Left ventricle myocardium superior (tissue), 1 donor: ENCODE measurements around the gene LHX1. TPM values are rescaled to one million over a fixed set of nuclear protein-coding genes. Genes with fewer than 3 reads are reported as not detected.

Experiments
- ATAC-seq: fragments of 200-7000 bp; cut with Tn5 transposase; one replicate; pipeline ENCODE4 v1.9.1; 2020; ENCODE audit warnings: mild to moderate bottlenecking, moderate library complexity
- DNase-seq: peaks from one replicate; pipeline ENCODE4 v3.0.0-alpha.2; 2020
- intact Hi-C: fragments of 100-400 bp; cut with micrococcal nuclease; formaldehyde crosslinking; loops from one replicate; pipeline ENCODE4 v1.11.0; 2022
- long read RNA-seq: library from polyadenylated mRNA; unstranded; transcript quantifications from one replicate; pipeline ENCODE4 v2.0.0, GENCODE V29; 2021
- total RNA-seq: library from RNA; stranded (reverse); fragmentation: NEBNext Ultra II Directional; extraction: Animal tissue kit (Norgen Biotek cat#: 25700); gene quantifications from one replicate; pipeline ENCODE4 v1.2.1, GENCODE V29; 2021
- donor health status: DM: no; HTN: yes; CAD: no; lungs with severe emphysema.

LHX1 gene
- total RNA-seq: not detected
- long read RNA-seq: 0 reads

DNA sequence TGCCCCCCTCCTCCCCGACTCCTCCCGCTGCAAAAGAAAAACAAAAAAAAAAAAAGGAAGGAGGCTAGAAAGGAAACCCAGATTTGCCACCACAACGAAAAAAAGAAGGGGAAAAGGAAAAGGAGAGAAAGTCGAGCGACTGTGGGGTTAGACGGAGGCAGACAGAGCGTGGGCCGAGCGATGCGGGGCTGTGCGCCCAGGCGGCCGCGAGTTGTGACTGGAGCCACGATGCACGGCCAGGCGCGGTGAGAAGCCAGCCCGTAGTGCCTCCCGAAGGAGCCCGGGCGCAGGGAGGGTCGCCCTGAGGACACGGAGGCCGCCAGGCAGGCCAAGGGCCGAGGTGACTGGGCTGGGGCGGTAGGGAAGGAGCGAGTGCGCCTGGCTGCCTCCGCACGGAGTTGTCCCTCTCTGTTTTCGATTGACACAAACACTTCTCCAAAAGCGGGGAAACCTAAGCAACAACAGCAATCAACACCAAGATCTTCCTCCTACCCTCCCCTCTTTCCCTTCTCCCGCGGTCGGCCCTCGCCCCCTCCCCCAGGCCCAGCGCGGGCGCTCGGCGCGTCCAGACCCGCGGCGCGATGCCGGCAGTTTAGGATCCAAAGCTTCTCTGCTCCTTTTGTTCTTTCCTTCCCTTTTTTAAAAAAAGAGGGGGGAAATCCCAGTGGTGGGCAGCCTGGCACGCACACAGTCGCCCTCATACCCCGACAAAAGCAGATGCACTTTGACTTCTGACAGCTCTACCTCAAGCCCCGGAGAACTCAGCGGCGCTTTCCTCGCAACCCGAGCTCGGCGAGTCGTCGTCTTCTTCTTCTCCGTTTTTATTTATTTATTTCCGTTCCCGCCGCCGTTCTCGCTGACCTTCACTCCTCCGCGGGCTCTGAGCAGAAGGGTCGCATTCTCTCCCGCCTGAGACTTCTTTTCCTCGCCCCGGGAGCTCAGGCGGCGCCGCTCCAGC is at the start of gene LHX1:
Gene LHX1, plus strand, starts transcription at position 475 of the 958 bp plus-strand sequence. CDS start 723 bp downstream, outside the sequence.
- no peak for DNase-seq
- intact Hi-C loops: no loop called here
- ATAC-seq: no peak

- no peak for DNase-seq
- intact Hi-C loops: no loop called here
- ATAC-seq: no peak
Observed at GRCh38 chr17:36888236-36888951, 48.9 kb upstream of the LHX1 start.

DNA sequence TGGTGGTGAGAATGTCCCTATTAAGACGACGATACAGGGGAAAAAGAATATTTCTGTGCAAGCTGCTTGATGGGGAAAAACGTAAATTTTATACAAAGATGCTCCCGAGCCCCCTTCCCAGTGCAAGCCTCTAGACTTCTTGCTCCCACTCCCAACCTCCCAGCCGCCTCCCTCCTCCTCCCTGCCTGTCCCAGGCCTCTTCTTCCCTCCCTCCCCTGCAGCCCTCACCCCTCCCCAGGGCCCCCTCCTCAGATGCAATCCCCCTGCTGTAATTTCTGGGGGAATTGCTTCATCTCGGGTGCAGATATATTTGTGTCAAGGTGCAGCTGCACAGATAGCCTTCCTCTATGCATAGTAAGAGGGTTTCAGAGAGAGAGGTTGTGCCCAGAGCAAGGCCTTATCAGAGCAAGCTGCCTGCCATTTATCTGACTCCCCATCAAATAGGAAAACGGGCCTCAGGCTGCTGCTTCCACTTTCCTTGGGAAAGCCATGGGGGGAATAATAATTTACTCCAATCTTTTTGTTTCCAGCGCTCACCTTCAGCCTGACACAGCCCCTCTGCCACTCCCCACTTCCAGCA is 47.4 kb upstream of the LHX1 start:
- intact Hi-C loops: no loop called here
- no peak for ATAC-seq

DNA sequence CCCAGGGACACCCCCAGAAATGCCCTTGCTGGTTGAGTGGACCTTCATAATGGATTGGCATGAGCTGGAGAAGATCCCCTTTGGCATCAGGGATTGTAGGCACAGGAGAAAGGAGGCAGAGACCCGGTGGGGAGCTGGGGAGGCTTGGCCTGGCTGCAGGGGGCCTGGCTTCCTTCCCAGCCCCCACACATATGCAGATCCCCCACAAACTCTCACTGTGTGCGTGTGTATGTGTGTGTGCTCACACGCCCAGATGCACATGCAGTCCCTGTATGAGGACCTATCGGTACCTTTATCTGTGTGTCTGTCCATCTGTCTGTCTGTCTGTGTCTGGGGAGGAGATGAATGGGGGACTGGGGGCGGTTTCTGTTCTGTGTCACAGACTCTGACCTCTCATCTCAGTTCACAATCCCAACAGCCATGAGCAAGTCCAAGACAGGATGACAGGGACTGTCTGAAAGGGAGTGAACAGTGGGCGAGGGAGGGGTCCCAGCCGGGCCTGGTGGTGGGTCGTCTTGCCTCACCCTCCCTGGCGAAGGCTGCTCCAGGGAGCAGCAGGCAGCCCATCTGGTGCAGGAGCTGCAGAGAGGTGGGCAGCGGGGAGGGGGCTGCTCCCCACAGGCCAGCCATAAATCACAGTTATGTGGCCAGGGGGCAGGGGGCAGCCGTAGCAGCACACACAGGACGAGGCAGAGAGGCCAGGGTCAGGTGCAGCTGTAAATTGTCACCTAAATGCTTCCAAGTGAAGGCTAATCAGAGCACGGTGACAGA is 46.7 kb upstream of the LHX1 start:
- no peak for ATAC-seq
- no peak for DNase-seq
- intact Hi-C loops: no loop called here

More for the DNA sequence above, 47.4 kb upstream of the LHX1 start:
- no peak for DNase-seq

DNA sequence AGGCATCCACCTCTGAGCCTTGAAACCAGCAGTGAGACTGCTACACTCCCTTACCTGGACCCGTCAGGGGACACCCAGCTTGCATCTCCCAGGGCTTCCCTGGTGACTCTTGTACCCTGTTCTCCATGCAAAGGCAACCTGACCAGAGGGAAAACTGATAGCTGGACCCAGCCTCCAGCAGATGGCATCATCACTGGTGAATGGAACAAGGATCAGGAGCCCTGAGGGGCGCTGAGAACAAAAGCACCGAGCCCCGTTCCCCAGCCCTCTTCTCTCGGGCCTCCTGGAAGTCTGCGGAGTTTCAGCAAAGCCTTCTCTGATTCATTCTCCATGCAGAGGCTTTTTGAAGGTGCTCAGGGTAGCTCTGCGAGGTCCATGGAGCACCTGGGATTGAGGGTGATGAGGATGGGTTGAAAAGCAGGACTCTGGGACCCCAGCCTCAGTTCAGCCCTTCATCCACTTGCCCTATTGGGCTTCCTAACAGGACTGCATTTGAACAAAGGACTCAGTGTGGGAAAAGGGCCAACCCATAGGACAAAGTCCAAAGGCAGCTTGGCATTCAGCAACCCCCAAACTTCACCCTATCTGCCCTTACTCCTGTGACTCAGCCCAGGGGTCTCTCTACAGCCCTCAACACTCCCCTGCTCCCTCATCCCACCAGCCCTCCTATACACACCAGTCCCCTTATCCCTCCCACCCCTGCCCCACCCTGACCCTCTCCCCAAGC is 45.0 kb upstream of the LHX1 start:
- DNase-seq (no peak), ATAC-seq (no peak)
- intact Hi-C loops: no loop called here

- ATAC-seq (no peak), DNase-seq (no peak)
- intact Hi-C loops: no loop called here
Observed at GRCh38 chr17:36894177-36894576, 43.1 kb upstream of the LHX1 start.

DNA sequence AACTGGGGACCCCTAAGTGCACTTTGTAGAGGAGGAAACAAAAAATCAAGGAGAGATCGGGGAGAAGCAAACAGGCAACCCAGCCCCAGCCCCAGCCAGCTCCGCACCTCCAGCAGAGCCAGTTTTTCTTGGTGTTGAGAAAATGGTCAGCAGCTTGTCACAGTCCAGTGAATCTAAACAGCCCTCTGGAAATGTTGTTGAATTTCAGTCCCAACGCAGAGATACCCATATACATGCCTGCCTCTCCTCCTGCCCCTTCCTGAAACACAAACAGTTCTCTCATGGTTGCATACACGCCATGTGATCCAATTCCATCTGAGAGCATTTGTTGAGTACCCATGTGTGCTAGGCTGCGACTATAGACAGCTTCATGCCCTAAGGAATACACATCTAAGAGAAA is 42.4 kb upstream of the LHX1 start:
- no peak for DNase-seq
- ATAC-seq: no peak
- intact Hi-C loops: no loop called here

DNA sequence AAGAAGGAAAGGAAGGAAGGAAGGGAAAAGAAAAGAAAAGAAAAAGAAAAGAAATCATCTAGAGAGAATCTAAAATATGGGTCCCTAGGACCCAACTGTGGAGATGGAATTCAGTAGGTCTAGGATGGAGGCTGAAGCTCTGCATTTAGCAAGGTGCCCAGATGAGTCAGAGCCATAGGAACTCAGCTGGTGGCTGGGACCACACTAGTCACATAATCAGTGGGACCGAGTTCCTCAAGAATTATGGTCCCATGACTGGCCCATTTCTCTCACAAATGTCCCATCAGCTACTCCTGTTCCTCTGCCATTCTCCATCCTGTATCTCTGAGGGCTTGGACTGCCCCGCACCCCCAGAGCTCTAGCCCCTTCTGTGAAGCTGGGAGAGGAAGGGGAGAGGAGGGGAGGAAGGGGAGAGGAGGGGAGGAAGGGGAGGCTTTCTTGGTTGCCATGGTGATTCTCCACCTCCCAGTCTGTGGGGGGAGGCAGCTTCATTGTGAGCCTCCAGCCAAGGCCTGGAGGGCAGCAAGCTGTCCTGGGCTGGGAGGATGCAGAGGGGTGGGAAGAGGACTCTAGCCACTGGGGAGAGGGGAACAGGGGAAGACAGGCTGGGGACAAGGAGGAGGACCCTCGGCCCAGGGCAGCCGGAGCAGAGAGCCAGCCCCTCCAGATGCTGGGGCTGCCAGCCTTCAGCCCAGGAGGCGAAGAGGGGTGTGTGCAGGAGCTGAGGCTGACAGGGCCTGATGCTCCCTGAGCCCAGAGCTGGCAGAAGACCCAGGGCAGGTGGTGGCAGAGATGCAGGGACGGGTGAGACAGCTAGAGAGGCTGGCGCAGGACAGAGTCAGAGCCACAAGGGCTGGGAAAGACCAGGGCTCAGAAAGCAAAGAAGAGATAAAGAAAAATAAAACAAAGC is 37.8 kb upstream of the LHX1 start:
- ATAC-seq: no peak
- no peak for DNase-seq
- intact Hi-C loops: no loop called here

DNA sequence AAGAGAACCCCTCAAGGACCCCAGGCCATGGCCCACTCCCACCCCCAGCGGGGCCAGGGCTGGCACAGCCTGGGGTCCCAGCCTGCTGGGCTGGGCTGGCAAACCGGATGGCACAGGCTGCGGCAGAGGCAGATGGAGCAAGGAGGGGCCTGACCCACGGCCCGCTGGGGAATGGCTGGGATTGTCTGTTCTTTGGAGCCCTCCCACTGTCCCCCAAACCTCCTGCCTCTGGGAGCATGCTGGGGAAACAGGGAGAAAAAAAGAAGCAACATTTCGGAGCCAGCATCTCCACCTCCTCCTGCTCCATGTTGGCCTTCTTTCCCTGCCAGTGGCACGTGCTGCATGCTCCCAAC is 37.1 kb upstream of the LHX1 start:
- DNase-seq (no peak), ATAC-seq (no peak)
- intact Hi-C loops: no loop called here

DNA sequence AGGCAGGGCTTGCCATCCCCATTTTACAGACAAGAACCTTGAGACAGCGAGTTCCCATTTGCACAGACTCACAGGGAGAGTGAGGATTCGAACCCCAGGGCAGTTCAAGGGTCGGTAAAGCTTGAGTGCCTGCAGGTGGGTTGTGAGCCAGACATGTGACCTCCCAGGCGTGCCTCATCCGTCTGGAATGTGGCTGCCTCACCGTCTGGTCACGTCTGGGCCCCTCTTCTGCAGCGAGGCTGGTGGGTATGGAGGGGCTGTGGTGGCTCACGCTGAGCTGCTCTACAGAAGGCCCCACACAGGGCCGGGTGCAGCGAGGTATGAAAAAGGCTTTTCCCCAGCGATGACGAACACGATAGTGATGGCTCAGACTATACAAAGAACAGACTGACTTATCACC is 35.8 kb upstream of the LHX1 start:
- intact Hi-C loops: no loop called here
- no peak for ATAC-seq
- DNase-seq: no peak

DNA sequence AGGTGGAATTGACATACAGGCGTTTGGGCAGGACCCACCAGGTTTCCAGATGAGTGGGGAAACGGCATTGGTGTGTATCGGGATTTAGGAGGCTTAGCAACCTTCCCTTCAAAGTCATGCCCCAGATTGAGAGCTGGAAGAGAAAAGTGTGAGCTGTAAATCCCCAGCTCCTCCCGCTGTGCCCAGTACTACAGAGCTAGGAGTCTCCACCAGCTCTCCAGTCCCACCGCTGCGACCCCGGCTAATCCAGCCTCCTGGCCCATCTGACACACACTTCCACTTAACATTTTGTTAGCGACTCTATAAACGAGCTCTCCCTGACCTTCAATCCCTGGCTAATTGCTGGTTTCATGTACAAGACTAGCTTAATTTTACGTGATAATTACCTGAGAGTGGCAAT is 29.9 kb upstream of the LHX1 start:
- DNase-seq (no peak), ATAC-seq (no peak)
- intact Hi-C loops: no loop called here

DNA sequence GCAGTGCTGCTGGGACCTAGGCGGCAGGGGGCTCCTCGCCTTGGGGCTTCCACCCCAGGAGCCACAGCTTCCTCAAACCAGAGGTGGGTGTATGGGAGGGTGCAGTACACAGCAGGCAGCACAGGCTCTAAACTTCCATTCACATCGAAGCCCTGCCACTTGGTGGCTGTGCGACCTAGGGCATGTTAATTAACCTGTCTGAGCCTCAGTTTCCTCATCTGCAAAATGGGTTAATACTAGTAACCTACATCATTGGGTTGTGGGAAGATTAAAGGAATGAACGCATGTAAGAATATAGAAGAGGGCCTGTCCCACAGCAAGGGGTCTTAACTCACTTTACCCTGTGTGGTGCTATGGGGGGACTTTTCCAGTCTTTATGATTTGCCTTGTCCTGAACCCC is 26.8 kb upstream of the LHX1 start:
- intact Hi-C loops: no loop called here
- DNase-seq (no peak), ATAC-seq (no peak)

DNA sequence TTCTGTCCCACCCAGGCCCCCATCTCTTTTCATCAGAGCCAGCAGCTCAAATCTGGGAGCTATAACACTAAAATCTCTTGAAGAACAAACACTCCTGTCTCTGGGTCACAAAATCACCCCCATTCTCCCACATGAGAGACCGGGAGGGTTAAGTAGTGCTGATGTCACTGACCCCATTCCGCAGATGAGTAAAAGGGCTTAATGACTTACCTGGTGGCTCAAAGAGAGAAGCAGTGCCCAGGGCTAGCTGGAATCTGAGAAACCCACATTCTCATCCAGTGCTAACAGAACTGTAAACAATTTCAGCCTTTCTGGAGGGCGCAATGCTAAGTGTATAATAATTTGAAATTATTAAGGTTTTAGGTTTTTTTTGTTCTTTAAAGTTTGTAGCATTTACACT is 26.3 kb upstream of the LHX1 start:
- ATAC-seq (no peak), DNase-seq (no peak)
- intact Hi-C loops: no loop called here

GRCh38 chr17:36913132-36913531 is 24.1 kb upstream of the LHX1 start:
- DNase-seq: no peak
- no peak for ATAC-seq
- intact Hi-C loops: no loop called here

DNA sequence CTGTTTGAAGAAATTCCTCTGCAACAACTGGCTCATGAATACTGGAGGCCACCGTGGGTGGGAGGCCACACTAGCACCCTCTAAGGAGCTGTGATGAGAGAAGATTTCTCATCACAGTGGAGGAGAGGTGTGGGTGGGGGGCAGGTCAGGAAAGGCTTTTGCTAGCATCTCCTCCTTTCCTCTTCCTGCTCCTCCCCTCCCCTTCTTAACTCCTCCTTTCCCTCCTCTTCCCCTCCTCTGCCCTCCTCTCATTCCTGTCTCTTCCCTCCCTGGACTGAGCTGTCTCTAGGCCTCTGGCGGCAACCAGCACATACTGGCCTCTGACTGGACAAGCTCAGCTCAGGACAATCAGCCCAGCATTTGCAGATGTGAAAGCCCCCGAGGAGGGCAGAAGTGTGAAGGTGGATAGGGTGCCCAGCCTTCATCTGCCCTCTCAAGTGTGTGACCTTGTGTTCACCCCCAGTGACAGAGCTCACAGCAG is 19.0 kb upstream of the LHX1 start:
- intact Hi-C loops: no loop called here
- DNase-seq (no peak), ATAC-seq (no peak)

- intact Hi-C loops: no loop called here
- no peak for DNase-seq
- no peak for ATAC-seq
Observed at GRCh38 chr17:36919407-36919968, 17.8 kb upstream of the LHX1 start.
